ENCODE results near the gene EXD3.

EXD3 gene

GRCh38 chr9:137376386-137376785 lies 46.6 kb downstream of the EXD3 start:
- Histone ChIP-seq H3K9me3 (ENCODE audit: insufficient read depth, low read depth, low read length) (no peaks in the 10 kb centered on the region), H3K9ac (ENCODE audit: low read depth, low read length) (no peak overlapping the region), H3K27me3 (ENCODE audit: insufficient read depth, low read length) (0 out of 2 replicates have a peak, but pooled peaks cover 2% of the 10 kb centered on the region), H3K27ac (ENCODE audit: low read depth, low read length) (no peak overlapping the region), H3K36me3 (ENCODE audit: insufficient read depth, low read length) (no peaks in the 10 kb centered on the region), H3K4me3 (ENCODE audit: low read length) (no peak overlapping the region), H3K4me1 (ENCODE audit: insufficient read depth, low read length) (no peaks in the 10 kb centered on the region)
- 92% methylated on average over 12 of the region's 12 CpGs for WGBS

GRCh38 chr9:137375321-137376058 lies 47.5 kb downstream of the EXD3 start:
- Histone ChIP-seq H3K4me3 (ENCODE audit: low read length) (no peak overlapping the region), H3K9ac (ENCODE audit: low read depth, low read length) (no peak overlapping the region), H3K36me3 (ENCODE audit: insufficient read depth, low read length) (no peaks in the 10 kb centered on the region), H3K27me3 (ENCODE audit: insufficient read depth, low read length) (0 out of 2 replicates have a peak, but pooled peaks cover 2% of the 10 kb centered on the region), H3K4me1 (ENCODE audit: insufficient read depth, low read length) (no peaks in the 10 kb centered on the region), H3K9me3 (ENCODE audit: insufficient read depth, low read depth, low read length) (no peaks in the 10 kb centered on the region), H3K27ac (ENCODE audit: low read depth, low read length) (no peak overlapping the region)
- WGBS = 92% methylated on average over 11 of the region's 11 CpGs

GRCh38 chr9:137374131-137374845 lies 48.7 kb downstream of the EXD3 start:
- no peak overlapping the region for H3K9ac ChIP-seq (ENCODE audit: low read depth, low read length)
- 93% methylated on average over 37 of the region's 37 CpGs for WGBS

DNA sequence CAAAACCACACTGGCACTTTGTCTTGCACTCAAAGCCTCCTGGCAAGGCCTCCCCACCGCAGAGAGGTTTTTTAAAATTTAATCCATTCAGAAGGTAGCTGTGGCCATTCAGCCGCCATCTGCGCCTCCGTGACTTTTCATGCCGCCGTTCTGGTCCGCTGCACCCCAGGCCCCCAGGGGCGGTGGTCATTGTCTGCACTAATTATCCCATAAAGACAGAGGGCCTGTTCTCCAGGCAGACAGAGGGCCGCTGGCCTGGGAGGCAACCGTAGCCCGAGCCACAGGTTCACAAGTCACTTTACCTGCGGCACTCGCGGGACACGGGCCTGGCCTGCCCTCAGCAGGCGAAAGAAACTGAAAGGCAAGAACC lies 49.4 kb downstream of the EXD3 start:
- Histone ChIP-seq H3K4me1 (ENCODE audit: insufficient read depth, low read length) (no peaks in the 10 kb centered on the region), H3K9ac (ENCODE audit: low read depth, low read length) (no peak overlapping the region), H3K4me3 (ENCODE audit: low read length) (no peak overlapping the region), H3K9me3 (ENCODE audit: insufficient read depth, low read depth, low read length) (no peaks in the 10 kb centered on the region), H3K36me3 (ENCODE audit: insufficient read depth, low read length) (no peaks in the 10 kb centered on the region), H3K27ac (ENCODE audit: low read depth, low read length) (no peak overlapping the region), H3K27me3 (ENCODE audit: insufficient read depth, low read length) (no peaks in the 10 kb centered on the region)
- 94% methylated on average over 16 of the region's 16 CpGs for WGBS

More at GRCh38 chr9:137374131-137374845, 48.7 kb downstream of the EXD3 start:
- no peaks in the 10 kb centered on the region for H3K27me3 ChIP-seq (ENCODE audit: insufficient read depth, low read length)
- H3K36me3 ChIP-seq (ENCODE audit: insufficient read depth, low read length) = no peaks in the 10 kb centered on the region
- no peak overlapping the region for H3K4me3 ChIP-seq (ENCODE audit: low read length)
- no peaks in the 10 kb centered on the region for H3K9me3 ChIP-seq (ENCODE audit: insufficient read depth, low read depth, low read length)
- H3K27ac ChIP-seq (ENCODE audit: low read depth, low read length) = no peak overlapping the region
- no peaks in the 10 kb centered on the region for H3K4me1 ChIP-seq (ENCODE audit: insufficient read depth, low read length)

DNA sequence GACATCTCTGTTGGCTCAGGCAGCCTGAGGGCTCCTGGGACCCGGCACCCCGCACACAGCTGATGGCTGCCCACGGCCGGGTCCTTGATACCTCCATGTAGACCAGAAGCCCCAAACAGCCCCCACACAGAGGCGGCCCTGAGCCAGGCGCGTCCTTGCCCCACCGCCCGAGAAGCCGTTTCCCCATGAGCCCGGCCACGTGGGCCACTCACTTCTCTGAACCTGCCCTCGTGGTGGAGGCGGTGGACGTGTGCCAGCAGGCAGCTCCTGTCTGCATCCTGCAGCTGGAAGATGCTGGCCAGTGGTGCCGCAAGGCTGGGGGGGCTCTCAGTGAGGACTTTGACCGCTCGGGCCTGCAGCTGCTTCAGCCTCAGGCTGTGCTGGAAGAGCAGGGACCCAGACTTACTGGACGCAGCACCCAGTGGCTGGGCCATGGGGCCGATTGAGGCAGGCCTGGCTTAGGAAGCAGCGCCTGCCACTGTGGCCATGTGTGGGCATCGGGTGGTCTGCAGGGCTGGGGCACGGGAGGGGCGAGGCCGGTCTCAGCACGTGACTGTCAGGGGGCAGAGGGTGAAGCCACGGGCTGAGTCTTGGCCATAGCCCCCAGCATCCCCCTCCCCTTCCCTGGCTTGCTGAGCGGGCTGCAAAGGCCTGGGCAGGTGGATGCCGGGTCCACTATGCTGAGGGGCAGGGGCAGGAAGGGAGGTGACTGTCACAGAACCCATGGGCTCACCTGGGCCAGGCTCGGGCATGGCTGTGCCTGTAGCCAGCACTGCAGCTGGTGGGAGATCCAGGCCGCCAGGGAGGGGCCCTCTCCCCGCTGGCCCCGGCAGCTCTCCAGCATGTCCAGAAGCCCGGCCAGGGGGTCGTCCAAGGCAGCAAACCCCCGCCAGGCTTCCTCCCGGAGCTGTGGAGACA lies 50.0 kb downstream of the EXD3 start:
- no peaks in the 10 kb centered on the region for H3K9me3 ChIP-seq (ENCODE audit: insufficient read depth, low read depth, low read length)
- no peak overlapping the region for H3K27ac ChIP-seq (ENCODE audit: low read depth, low read length)
- no peaks in the 10 kb centered on the region for H3K4me1 ChIP-seq (ENCODE audit: insufficient read depth, low read length)
- no peak overlapping the region for H3K4me3 ChIP-seq (ENCODE audit: low read length)
- 94% methylated on average over 37 of the region's 37 CpGs for WGBS
- H3K36me3 ChIP-seq (ENCODE audit: insufficient read depth, low read length) = no peaks in the 10 kb centered on the region
- H3K27me3 ChIP-seq (ENCODE audit: insufficient read depth, low read length) = no peaks in the 10 kb centered on the region
- no peak overlapping the region for H3K9ac ChIP-seq (ENCODE audit: low read depth, low read length)

DNA sequence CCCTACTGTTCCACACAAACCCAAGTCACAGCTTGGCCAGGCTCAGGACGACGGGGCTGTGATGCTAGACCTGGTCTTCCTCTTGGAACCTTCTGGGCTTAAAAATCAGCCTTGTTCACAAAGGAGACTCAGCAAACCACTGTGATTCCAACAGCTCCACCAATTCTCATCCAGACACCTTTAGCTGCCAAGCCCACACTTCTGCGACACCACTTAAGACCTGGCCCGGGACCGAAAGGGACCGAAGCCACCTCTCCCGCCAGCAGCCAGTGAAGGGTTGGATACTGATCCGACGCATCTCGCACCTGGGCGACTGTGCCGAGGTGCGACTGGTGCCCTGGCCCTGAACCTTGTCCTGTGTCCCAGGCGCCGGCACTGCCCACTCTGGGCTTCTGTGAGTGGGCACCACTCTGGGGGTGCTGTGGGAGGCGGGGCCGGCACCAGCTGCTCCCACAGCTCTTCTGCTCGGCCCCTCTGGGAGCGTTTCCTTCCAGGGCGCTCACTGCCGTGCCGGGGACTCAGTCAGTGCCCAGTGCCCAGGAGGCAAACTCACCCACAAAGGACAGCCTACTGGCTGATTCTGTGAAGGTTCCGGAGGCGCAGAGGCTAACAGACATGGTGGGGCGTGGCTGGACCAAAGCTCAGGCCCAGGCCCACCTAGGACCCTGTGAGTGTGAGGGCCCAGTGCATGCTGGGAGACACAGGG lies 50.9 kb downstream of the EXD3 start:
- Histone ChIP-seq H3K4me1 (ENCODE audit: insufficient read depth, low read length) (no peaks in the 10 kb centered on the region), H3K27me3 (ENCODE audit: insufficient read depth, low read length) (no peaks in the 10 kb centered on the region), H3K9ac (ENCODE audit: low read depth, low read length) (no peak overlapping the region), H3K27ac (ENCODE audit: low read depth, low read length) (no peak overlapping the region), H3K4me3 (ENCODE audit: low read length) (no peak overlapping the region), H3K9me3 (ENCODE audit: insufficient read depth, low read depth, low read length) (no peaks in the 10 kb centered on the region), H3K36me3 (ENCODE audit: insufficient read depth, low read length) (no peaks in the 10 kb centered on the region)
- 93% methylated on average over 25 of the region's 25 CpGs for WGBS

DNA sequence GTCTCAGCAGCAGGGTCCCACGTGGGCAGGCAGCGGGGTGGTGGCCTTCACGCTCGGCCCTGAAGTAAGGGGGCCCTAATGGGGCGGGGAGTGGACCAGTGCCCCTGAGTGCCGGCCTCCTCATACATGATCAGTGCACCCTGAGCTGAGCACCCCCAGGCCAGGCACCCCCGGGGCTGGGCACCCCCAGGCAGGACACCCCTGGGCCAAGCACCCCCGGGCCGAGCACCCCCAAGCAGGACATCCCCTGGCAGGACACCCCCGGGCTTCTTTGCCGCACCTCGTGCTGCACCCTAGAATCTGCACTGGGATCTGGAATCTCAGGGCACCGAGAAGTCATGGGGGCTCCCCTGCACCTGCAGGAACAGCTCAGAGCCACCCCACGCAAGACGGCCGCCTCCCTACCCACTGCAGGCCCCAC lies 51.4 kb downstream of the EXD3 start:
- Histone ChIP-seq H3K4me3 (ENCODE audit: low read length) (no peak overlapping the region), H3K36me3 (ENCODE audit: insufficient read depth, low read length) (no peaks in the 10 kb centered on the region), H3K27ac (ENCODE audit: low read depth, low read length) (no peak overlapping the region), H3K4me1 (ENCODE audit: insufficient read depth, low read length) (no peaks in the 10 kb centered on the region), H3K9me3 (ENCODE audit: insufficient read depth, low read depth, low read length) (no peaks in the 10 kb centered on the region), H3K27me3 (ENCODE audit: insufficient read depth, low read length) (no peaks in the 10 kb centered on the region), H3K9ac (ENCODE audit: low read depth, low read length) (no peak overlapping the region)
- WGBS = 95% methylated on average over 16 of the region's 16 CpGs

GRCh38 chr9:137370865-137371520 lies 52.0 kb downstream of the EXD3 start:
- no peak overlapping the region for H3K27ac ChIP-seq (ENCODE audit: low read depth, low read length)
- no peak overlapping the region for H3K9ac ChIP-seq (ENCODE audit: low read depth, low read length)
- H3K9me3 ChIP-seq (ENCODE audit: insufficient read depth, low read depth, low read length) = no peaks in the 10 kb centered on the region
- H3K27me3 ChIP-seq (ENCODE audit: insufficient read depth, low read length) = no peaks in the 10 kb centered on the region
- no peaks in the 10 kb centered on the region for H3K4me1 ChIP-seq (ENCODE audit: insufficient read depth, low read length)
- 91% methylated on average over 52 of the region's 52 CpGs for WGBS
- H3K4me3 ChIP-seq (ENCODE audit: low read length) = no peak overlapping the region
- H3K36me3 ChIP-seq (ENCODE audit: insufficient read depth, low read length) = no peaks in the 10 kb centered on the region

- Histone ChIP-seq H3K36me3 (ENCODE audit: insufficient read depth, low read length) (no peaks in the 10 kb centered on the region), H3K4me3 (ENCODE audit: low read length) (no peak overlapping the region), H3K27ac (ENCODE audit: low read depth, low read length) (0 out of 2 replicates have a peak overlapping the region, but pooled peaks have one; percentile 29), H3K27me3 (ENCODE audit: insufficient read depth, low read length) (no peaks in the 10 kb centered on the region), H3K4me1 (ENCODE audit: insufficient read depth, low read length) (no peaks in the 10 kb centered on the region), H3K9me3 (ENCODE audit: insufficient read depth, low read depth, low read length) (no peaks in the 10 kb centered on the region), H3K9ac (ENCODE audit: low read depth, low read length) (no peak overlapping the region)
- WGBS = 88% methylated on average over 20 of the region's 20 CpGs
Measured at GRCh38 chr9:137369911-137370764, 52.8 kb downstream of the EXD3 start.
